Hepatocyte (in vitro differentiated cells): ENCODE measurements around the gene ACTR8.

Source experiments
- EZH2 ChIP-seq: fragments of 200-600 bp; sonication (generic); IDR thresholded peaks from 2 replicates; pipeline ENCODE4 v1.6.1; 2016; ENCODE audit warnings: antibody characterized with exemption, mild to moderate bottlenecking, borderline replicate concordance
- TF ChIP-seq, protein P1 (sequence below): fragments of 200-600 bp; sonication (generic); IDR thresholded peaks from 2 replicates; pipeline ENCODE4 v1.5.1; 2016; ENCODE audit warnings: antibody characterized with exemption, mild to moderate bottlenecking; ENCODE audit not compliant: poor library complexity

DNA sequence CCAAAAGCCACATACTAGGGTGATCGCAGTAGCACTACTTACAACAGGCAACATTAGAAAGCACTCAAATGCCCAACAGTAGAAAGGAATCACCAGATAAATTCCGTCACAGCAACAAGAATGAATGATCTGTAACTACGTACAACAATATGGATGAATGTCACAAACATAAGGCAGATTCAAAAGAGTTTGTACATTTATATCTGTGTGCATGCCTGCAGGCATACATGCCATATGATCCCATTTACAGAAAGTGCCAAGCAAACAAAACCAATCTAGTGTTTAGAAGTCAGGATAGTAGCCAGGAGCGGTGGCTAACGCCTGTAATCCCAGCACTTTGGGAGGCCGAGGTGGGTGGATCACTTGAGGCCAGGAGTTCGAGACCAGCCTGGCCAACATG, 32.0 kb downstream of the ACTR8 start:
- no peak for TF ChIP-seq EZH2
- TF ChIP-seq, protein P1, sequence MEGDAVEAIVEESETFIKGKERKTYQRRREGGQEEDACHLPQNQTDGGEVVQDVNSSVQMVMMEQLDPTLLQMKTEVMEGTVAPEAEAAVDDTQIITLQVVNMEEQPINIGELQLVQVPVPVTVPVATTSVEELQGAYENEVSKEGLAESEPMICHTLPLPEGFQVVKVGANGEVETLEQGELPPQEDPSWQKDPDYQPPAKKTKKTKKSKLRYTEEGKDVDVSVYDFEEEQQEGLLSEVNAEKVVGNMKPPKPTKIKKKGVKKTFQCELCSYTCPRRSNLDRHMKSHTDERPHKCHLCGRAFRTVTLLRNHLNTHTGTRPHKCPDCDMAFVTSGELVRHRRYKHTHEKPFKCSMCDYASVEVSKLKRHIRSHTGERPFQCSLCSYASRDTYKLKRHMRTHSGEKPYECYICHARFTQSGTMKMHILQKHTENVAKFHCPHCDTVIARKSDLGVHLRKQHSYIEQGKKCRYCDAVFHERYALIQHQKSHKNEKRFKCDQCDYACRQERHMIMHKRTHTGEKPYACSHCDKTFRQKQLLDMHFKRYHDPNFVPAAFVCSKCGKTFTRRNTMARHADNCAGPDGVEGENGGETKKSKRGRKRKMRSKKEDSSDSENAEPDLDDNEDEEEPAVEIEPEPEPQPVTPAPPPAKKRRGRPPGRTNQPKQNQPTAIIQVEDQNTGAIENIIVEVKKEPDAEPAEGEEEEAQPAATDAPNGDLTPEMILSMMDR, result no peak
